Fibroblast of the aortic adventitia (primary cell): ENCODE results near the gene BCL2A1. TPM values are rescaled to one million over a fixed set of nuclear protein-coding genes. Genes with fewer than 3 reads are reported as not detected.
"Not testable (repeated sequence)": the region's sequence is repeated elsewhere in the genome, so short reads cannot be mapped to it uniquely, and the experiment has no call there.

Source experiments
- DNase-seq: peaks from one replicate; pipeline ENCODE4 v3.0.0-alpha.2; 2010; ENCODE audit warnings: low read depth
- H3K4me3 ChIP-seq: 2 replicates; pipeline ENCODE4 v1.5.1; 2011; ENCODE audit warnings: low read depth, mild to moderate bottlenecking, control low read depth, low read length, moderate library complexity
- total RNA-seq: library from RNA; depleted of rRNA; stranded (reverse); fragments of >200 nt; gene quantifications from 2 replicates; pipeline ENCODE4 v1.2.3, GENCODE V29; 2012; ENCODE audit warnings: low replicate concordance
- TF ChIP-seq, protein P1 (sequence below): IDR thresholded peaks from 2 replicates; pipeline ENCODE4 v1.5.1; 2011; ENCODE audit warnings: mild to moderate bottlenecking, low read length, control low read depth, inconsistent platforms; ENCODE audit not compliant: insufficient read depth

BCL2A1 gene
- total RNA-seq, 1 donor, result 0.81 TPM

DNA sequence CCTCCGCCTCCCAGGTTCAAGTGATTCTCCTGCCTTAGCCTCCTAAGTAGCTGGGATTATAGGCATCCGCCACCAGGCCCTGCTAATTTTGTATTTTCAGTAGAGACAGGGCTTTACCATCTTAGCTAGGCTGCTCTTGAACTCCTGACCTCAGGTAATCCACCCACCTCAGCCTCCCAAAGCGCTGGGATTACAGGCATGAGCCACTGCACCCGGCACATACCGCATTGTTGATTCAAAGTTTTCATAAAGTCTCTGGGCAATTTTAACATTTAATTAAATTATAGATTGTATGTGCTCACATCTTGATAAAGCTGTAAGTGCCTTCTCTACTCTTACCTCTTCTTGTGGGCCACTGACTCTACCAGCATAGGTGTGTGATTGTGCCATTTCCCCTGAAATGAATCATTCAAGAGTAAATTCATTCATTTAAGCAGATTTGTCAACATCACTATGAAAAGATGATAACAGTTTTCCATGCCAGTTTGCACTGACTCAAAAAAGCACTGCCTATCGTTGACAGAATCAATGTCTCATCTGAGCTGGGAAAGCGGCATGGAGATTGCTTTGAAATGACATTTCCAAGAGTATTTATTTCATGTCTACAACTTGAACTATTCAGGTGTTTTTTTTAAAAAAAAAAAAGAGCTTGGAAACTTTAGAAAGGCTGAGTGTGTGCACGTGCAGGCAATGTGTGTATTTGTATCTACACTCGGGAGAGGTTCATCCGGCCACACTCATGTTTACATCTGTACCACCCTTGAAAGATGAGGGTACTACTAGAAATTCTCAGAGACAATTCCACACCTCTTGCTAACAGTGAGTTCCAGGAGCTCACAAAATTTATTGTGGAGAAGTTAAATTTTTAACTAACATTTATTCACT lies 3.5 kb downstream of the BCL2A1 start:
- no peak overlapping the region for H3K4me3 ChIP-seq
- no peak for DNase-seq
- TF ChIP-seq, protein P1, sequence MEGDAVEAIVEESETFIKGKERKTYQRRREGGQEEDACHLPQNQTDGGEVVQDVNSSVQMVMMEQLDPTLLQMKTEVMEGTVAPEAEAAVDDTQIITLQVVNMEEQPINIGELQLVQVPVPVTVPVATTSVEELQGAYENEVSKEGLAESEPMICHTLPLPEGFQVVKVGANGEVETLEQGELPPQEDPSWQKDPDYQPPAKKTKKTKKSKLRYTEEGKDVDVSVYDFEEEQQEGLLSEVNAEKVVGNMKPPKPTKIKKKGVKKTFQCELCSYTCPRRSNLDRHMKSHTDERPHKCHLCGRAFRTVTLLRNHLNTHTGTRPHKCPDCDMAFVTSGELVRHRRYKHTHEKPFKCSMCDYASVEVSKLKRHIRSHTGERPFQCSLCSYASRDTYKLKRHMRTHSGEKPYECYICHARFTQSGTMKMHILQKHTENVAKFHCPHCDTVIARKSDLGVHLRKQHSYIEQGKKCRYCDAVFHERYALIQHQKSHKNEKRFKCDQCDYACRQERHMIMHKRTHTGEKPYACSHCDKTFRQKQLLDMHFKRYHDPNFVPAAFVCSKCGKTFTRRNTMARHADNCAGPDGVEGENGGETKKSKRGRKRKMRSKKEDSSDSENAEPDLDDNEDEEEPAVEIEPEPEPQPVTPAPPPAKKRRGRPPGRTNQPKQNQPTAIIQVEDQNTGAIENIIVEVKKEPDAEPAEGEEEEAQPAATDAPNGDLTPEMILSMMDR, result no peak

DNA sequence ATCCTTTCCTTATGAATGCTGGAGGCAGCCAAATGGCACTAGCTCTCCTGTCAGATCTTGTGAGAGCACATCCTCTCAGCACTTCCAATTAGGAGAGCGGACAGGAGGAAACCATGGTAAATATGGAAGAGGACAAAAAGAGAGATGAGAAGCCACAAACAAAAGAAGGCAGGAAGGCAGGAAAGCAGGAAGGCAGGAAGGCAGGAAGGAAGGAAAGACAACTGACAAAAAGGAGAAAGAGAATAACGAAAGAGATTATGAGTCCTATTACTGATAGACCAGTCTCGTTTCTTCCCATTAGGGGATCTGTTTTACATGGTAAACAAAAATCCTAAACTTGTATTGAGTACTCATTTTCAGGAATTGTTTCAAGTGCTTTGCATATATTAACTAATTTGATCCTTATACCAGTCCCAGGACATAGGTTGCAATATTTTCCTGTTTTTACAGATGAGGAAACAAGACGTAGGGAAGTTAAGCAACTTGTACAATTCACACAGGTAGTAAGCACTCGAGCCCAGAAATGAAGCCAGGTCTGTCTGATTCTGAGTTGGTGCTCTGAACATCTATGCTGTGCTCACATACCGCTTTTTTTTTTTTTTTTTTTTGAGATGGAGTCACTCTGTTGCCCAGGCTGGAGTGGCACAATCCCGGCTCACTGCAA lies 4.2 kb downstream of the BCL2A1 start:
- no peak for DNase-seq
- H3K4me3 ChIP-seq, result no peak overlapping the region
- TF ChIP-seq, protein P1, result no peak

GRCh38 chr15:79965846-79966630 lies 5.0 kb downstream of the BCL2A1 start:
- TF ChIP-seq, protein P1, result no peak
- H3K4me3 ChIP-seq, result no peak overlapping the region
- no peak for DNase-seq

DNA sequence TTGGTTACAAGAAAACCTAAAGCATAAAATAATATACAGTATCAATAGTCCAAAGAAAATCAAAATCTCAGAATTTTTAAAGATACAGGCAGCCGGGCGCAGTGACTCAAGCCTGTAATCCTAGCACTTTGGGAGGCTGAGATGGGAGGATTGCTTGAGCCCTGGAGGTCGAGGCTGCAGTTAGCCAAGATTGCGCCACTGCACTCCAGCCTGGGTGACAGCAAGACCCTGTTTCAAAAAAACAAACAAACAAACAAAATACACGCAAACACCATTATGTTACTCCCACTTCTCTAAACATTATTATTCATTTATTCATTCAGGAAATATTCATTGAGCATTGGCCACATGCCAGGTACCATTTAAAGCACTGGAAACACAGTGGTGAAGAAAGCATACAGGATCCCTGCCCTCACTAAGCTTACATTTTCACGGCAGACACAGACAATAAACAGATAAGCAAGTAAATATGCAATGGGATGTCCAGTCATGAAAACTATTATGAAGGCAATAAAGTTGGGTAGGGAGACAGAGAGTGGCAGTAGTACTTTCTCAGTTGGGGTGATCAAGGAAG lies 6.7 kb downstream of the BCL2A1 start:
- H3K4me3 ChIP-seq, result no peak overlapping the region
- TF ChIP-seq, protein P1, result no peak
- DNase-seq, result no peak

- DNase-seq, H3K4me3 ChIP-seq: not testable (repeated sequence)
Observed at GRCh38 chr15:79962921-79963320, 8.1 kb downstream of the BCL2A1 start.

DNA sequence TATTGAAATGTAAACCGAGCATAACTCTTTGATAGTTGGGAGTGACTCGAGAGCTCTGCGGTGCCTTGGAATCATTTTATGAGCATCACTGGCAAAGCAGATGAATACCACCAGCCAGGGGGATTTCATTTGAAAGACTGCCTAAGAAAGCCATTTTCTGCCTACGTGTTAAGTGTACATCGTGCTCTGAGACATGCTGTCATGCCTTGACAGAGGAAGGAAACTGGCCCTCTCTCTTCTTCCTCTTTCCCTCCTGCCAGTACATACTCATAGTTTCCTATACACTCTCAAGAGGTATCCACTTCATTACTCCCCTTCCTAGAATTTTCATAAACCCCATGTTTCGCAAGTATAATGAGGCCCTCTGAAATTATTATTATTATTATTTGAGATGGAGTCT lies 8.8 kb downstream of the BCL2A1 start:
- no peak overlapping the region for H3K4me3 ChIP-seq
- no peak for DNase-seq
- TF ChIP-seq, protein P1, result no peak
